Medulla oblongata (tissue), 1 donor: ENCODE results near the gene FAAP100.

Source experiments
- DNase-seq: peaks from one replicate; pipeline ENCODE4 v3.0.0-alpha.2; 2015; ENCODE audit errors: extremely low spot score

FAAP100 gene

DNA sequence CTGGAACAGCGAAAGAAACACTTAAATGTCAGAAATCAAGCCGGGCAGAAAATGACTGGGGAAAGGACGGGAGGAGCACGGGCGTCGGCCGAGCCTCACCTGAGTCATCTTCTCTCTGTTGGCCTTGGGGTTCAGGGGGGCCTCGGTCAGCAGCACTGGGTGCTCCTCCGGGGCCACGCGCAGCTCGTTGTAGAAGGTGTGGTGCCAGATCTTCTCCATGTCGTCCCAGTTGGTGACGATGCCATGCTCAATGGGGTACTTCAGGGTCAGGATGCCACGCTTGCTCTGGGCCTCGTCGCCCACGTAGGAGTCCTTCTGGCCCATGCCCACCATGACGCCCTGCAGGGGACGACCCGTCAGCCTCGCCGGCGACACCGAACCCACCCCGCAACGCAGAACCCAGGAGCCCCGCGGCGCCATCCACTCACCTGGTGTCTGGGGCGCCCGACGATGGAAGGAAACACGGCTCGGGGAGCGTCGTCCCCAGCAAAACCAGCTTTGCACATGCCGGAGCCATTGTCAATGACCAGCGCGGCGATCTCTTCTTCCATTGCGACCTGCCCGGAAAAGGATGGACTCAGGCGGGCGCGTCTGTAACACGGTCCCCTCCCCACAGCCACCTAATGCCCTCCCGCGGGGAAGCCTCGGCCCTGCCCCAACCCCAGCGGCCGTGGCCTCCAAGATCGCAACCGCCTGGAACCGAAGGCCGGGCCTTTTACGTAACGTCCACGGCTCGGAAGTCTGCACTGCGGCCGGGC, 40.2 kb downstream of the FAAP100 start:
- DNase-seq: no peak

DNA sequence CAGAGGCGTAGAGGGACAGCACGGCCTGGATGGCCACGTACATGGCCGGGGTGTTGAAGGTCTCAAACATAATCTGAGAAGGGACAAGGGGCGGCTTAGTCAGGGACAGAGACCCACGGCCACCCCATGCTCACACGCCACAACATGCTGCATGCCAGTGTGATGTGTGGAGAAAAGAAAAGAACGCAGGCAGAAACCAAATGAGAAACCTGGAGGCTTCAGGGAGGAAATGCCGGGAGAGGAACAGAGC, 40.7 kb downstream of the FAAP100 start:
- DNase-seq: peak; percentile 15

- DNase-seq: peak; percentile 7
These were observed 41.2 kb downstream of the FAAP100 start for GRCh38 chr17:81510785-81511553.

- DNase-seq: peak; percentile 22
These were observed 42.0 kb downstream of the FAAP100 start for GRCh38 chr17:81509972-81510784.

- peak; percentile 34 for DNase-seq
These were observed 42.8 kb downstream of the FAAP100 start for GRCh38 chr17:81509207-81509971.

DNA sequence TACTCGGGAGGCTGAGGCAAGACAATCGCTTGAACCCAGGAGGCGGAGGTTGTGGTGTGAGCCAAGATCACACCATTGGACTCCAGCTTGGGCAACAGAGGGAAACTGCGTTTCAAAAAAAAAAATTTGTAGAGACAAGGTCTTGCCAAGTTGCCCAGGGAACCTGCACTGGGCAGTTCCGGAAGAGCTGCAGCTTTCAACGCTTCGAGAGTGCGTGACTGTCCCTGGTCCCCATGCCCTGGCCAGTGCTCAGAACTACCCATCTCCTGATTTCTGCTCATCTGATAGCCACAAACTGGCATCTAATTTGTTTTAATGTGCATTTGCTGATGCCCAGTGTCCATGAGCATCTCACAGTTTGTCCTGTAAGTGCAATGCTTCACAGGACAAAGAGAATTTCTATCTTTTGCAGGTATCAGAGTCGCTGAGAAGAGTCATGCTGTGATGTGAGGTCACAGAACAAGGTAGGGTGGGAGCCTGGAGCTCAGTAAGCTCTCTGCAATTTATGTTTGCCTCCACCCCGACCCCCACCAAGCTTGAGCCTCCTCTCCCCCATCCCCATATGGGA, 43.4 kb downstream of the FAAP100 start:
- peak; percentile 29 for DNase-seq

DNA sequence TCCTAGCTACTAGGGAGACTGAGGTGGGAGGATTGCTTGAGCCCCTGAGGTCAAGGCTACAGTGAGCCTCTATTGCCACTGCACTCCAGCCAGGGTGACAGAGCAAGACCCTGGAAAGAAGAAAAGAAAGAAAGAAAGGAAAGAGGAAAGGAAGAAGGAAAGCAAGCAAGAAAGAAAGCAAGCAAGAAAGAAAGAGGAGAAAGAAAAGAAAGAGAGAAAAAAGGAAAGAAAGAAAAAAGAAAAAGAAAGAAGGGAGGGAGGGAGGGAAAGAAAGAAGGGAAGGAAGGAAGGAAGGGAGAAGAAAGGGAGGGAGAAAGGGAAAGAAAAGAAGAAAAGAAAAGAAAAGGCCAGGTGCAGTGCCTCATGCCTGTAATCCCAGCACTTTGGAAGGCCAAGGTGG, 48.5 kb downstream of the FAAP100 start:
- no peak for DNase-seq

DNA sequence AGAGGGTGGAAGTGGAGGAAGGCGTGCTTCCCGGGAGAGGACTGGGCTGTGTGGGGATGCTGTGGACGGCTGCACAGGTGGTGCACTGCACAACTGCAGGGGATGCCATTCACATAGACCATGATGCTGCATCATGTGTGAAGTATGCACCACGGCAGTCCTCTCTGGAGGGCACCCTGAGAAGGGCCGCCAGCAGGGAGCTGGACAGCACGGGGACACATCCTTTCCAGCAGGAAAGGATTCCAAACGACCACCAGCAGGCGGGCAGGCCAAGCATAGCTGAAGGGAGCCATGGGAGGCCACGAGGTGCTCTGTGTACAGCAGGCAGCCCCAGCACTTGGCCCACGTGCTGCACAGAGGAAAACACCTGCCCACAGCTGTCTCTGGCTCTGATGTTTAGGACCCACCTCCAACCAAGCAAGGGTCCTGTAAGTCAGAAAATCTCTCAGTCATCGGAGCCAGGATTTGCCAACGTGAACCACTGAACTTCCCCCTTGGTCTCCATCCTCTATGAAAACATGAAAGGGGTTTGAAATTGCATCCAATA, 49.6 kb downstream of the FAAP100 start:
- DNase-seq: no peak

- DNase-seq: no peak
These were observed 52.1 kb downstream of the FAAP100 start for GRCh38 chr17:81500047-81500446.

GRCh38 chr17:81499601-81499970, 52.6 kb downstream of the FAAP100 start:
- no peak for DNase-seq

- DNase-seq: no peak
These were observed 53.1 kb downstream of the FAAP100 start for GRCh38 chr17:81498953-81499600.

- DNase-seq: no peak
These were observed 57.4 kb downstream of the FAAP100 start for GRCh38 chr17:81494626-81495377.

DNA sequence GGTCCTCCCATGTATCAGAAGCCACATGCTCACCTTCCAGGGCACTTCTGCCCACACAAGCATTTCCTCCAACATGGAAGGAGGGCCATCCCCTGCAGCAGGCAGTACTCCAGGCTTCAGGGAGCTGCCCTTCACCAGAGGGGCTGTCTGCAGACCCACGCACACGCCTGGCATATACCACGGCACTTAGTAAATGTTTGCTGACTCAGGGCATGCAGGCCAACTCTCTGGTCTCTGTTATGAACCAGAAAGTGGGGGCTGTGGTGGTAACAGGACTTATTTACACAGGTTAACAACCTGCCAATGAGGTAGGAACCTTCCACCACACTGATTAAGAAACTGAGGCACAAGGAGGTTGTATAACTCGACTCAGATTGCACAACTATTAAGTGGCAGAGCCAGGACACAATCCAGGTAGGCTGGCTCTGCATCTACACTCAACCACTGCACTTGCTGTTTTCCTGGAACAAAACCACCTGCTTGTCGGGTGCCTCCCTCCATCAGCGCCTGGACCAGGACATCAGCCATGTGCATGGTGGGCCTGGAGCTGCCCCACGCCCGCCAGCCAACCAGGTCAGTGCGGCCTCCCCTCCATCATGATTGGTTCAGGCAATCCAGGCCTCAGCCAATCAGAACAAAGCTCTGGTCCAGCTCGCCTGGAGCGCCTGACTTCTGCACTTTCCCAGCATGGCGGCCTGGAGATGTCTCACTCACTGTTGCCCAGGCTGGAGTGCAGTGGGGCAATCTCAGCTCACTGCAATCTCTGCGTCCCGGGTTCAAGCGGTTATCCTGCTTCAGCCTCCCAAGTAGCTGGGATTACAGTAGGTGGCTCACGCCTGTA, 58.7 kb downstream of the FAAP100 start:
- DNase-seq: no peak

GRCh38 chr17:81492706-81493105, 59.4 kb downstream of the FAAP100 start:
- DNase-seq: no peak

DNA sequence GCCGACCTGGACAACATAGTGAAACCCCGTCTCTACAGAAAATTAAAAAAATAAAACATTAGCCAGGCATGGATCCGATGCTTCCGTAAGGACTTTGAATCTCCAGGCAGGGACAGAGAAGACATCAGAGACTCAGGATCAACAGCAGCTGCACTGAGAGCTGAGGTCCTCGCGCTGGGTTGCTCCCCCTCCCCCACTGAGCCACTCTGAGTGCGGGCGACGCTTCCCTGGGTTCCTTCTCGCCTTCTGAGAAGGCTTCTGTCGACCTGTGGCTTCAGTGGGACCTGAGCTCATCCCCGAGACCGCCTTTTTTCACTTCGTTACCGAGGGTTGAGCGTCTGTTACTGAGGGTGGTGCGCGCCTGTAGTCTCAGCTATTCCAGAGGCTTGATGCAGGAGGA, 60.0 kb downstream of the FAAP100 start:
- DNase-seq: no peak

GRCh38 chr17:81491761-81492160, 60.4 kb downstream of the FAAP100 start:
- DNase-seq: no peak

DNA sequence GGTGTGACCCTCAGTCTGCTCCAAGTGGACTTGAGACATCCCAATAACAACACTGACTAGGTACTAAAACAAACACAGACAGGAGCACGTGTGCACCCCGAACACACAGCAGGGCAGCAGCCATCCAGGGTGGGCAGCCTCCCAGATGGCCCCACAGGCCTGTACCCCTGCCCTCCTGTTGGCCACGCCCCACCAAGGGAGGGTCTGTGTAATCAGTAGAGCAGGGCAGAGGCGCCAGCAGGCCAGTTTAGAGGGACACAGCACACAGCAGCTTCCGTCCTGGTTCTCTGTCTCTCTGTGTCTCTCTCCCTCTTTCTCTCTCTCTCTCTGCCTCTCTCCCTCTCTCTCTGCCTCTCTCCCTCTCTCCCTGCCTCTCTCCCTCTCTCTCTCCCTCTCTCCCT, 61.0 kb downstream of the FAAP100 start:
- DNase-seq: no peak

- DNase-seq: no peak
These were observed 61.9 kb downstream of the FAAP100 start for GRCh38 chr17:81489998-81490992.
